Choroid plexus epithelial cell (primary cell): ENCODE results near the gene AFF2.
A peak's percentile ranks its signal among the peaks of the same experiment; 100 is the strongest.

Experiments used
- DNase-seq: peaks from one replicate; pipeline ENCODE4 v3.0.0-alpha.2; 2010; ENCODE audit warnings: low read depth
- H3K4me3 ChIP-seq: 2 replicates; pipeline ENCODE4 v1.5.1; 2011; ENCODE audit warnings: low read depth, mild to moderate bottlenecking, control low read depth, low read length, moderate library complexity
- CTCF ChIP-seq: conservative IDR thresholded peaks from 2 replicates; pipeline ENCODE4 v1.5.1; 2011; ENCODE audit warnings: low read depth, mild to moderate bottlenecking, control low read depth, inconsistent platforms, low read length, moderate library complexity

AFF2 gene

GRCh38 chrX:148541584-148541940 lies 41.1 kb downstream of the AFF2 start:
- no peak for TF ChIP-seq CTCF
- no peak for DNase-seq

GRCh38 chrX:148542481-148543255 lies 42.3 kb downstream of the AFF2 start:
- DNase-seq, result no peak
- no peak overlapping the region for H3K4me3 ChIP-seq
- TF ChIP-seq CTCF, result no peak

More at GRCh38 chrX:148541584-148541940, 41.1 kb downstream of the AFF2 start:
- no peak overlapping the region for H3K4me3 ChIP-seq

- no peak overlapping the region for H3K4me3 ChIP-seq
- TF ChIP-seq CTCF, result peak; percentile 14
- peak; percentile 2 for DNase-seq
Measured at GRCh38 chrX:148552775-148553174, 52.4 kb downstream of the AFF2 start.

- TF ChIP-seq CTCF, result no peak
- no peak for DNase-seq
- H3K4me3 ChIP-seq, result no peak overlapping the region
Measured at GRCh38 chrX:148555101-148555500, 54.7 kb downstream of the AFF2 start.

- no peak for TF ChIP-seq CTCF
- no peak for DNase-seq
- H3K4me3 ChIP-seq, result no peak overlapping the region
Measured at GRCh38 chrX:148555571-148556243, 55.3 kb downstream of the AFF2 start.

- DNase-seq, result no peak
- no peak for TF ChIP-seq CTCF
- H3K4me3 ChIP-seq, result no peak overlapping the region
Measured at GRCh38 chrX:148556498-148556897, 56.1 kb downstream of the AFF2 start.
